NCI-H1930 (cell line): Measurements from ENCODE around the gene AKT3.

ENCODE experiments used
- DNase-seq, 2 experiments: peaks; one replicate each; lab custom pipeline; 2025; lab: John Stamatoyannopoulos, UW

AKT3 gene

DNA sequence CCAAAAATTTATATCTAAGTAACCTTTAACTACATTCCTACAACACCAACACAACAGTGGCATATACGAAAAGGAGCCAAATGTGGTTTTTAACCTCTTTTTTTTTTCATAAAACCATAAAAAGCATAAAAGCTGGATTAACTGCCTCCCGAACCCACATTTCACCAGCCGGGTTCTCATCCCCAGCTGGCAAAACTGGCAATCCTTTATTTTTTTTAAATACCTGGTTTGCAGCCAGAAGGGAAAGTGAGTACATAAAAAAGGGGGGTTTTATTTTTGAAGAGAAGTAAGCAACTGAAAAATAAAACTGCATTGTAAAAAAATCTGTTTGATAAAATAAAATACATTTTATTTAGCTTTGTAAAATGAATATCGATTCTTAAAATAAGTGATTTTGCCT is 295.4 kb downstream of the AKT3 start:
- DNase-seq: no peak

DNA sequence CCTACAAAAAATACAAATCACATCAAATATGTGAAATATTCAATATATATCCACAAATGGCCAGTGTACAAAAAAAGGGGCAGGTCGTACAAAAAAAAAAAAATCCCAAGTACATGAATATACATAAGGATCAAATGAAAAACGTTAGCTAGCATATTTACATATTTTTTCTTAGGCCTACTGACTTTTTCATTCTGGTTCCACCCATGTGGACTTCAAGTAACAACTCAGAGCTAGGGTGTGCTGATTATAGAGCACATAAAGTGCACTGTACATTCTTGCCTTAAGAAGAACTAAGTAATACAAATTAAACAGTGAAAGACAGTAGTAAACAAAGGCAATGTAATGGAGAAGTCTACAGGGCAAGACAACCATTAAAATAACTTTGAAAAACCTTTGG is 297.0 kb downstream of the AKT3 start:
- DNase-seq: no peak

DNA sequence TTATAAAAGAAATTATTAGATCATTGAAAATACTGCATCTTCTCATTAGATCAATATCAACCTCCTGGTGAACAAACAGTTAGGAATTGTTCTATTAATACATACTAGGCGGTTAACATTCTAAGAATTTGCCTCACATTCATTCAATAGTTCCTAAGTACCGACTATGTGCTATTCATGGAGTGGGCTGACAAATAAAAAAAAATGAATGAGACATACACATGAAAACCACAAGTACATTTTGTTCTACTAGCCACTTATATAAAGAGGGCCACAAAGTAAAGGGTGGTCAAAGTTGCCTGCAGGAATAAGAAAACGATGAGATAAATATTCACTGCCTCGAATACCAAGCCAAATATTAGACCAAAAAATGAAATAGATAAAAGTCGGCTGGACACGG is 299.8 kb downstream of the AKT3 start:
- DNase-seq: no peak

DNA sequence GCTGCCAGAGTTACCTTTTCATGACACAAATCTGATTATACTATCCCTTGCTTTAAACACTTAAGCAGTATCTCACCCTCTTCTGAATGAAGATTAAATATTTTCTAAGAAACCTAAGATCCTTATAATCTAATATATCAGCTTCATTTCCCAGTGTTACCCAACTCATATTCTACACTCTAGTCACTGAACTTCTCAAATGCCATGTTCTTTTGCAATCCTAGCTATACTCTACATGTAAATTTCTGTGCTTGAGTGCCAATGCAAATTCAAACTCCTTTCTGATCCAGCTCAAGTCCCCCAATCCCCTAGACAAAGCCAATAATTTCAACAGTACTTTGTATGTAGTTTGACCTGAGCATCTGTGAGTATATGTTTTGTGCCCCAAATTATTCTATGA is 300.3 kb downstream of the AKT3 start:
- no peak for DNase-seq

DNA sequence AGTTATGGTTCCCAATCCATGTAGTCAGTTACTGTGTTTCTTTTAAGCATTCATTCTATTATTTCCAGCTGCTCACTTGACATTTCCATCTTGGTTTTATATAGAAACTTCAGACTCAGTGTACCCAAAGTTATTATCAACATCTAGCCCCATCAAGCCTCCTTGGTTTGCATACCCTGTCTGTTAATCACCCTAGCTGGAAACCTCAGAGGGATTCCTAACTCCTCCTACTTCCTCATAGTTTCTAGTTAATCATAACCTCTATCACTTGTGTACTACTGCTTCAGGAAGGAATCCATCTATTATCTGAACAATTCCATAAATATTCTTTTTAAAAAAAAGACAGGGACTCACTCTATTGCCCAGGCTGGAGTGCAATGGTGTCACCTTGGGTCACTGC is 300.9 kb downstream of the AKT3 start:
- DNase-seq: no peak

DNA sequence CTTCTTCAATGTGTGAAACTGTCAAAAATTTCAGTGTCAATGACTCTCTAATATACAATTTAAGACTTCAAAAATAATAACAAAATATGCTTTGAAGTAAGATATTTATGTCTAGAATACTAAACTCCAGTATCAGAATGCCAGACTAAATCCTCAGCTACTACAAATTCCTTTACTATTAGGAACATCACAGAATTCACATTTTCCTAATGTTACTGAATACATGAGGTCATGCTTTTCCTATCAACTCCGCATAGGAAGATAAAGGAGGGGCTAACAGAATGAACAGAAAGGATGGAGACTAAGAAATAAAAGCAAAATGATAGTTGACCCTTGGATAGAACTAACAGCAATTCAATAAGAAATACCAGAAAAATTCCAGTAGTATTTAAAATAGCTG is 301.5 kb downstream of the AKT3 start:
- no peak for DNase-seq

DNA sequence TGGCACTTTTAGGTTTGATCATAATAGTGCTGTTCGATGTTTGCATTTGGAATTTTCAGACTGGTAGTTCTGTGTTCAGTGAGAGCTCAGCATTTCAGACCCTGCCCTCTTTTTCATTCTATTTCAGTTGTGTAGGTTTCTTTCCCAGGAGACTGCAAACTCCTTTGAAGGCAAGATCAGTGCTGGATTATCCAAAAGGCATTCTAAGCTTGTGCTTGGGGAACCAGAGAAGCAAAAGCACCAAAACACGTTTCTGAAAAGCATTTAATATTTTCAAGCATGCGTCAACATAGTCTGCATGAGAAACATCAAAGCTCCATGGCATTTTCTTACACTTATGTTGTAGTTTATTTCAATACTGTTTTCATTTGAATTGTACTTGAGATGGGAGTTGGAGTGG is 302.2 kb downstream of the AKT3 start:
- no peak for DNase-seq

DNA sequence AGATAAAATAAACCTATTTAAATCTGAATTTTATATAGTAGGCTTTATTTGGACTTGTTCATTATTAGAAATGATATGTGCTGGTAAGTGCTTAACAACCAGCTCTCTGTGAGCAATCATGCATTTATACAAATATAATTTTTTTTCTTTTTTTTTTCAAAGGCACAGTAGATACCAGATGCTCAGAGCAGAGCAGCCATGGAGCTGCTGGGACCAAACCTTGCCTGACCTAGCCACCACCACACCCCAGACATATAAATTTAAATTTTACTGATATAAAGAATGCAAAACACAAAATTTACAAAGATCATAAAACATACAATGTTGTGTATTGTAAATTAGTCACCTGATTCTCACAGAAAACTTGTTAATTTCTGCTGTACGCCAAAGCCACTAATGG is 303.6 kb downstream of the AKT3 start:
- no peak for DNase-seq

DNA sequence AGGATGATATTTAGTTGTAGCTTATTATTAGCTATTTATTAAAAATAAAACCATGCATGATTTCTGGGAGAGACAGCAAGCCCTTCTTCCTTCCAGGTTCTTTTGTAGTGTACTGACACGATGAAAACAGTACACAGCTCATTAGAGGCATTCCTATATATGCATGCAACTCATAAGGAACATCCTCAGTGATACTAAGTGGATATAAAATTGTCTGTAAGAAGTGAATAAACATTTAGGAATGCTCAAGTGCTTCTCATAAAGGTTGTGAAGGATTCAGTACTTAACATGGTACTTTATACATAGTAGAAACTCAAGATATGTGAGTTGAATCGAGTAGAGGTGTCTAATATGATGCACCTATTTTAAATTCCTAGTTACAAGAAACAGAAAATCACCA is 306.5 kb downstream of the AKT3 start:
- DNase-seq: no peak

DNA sequence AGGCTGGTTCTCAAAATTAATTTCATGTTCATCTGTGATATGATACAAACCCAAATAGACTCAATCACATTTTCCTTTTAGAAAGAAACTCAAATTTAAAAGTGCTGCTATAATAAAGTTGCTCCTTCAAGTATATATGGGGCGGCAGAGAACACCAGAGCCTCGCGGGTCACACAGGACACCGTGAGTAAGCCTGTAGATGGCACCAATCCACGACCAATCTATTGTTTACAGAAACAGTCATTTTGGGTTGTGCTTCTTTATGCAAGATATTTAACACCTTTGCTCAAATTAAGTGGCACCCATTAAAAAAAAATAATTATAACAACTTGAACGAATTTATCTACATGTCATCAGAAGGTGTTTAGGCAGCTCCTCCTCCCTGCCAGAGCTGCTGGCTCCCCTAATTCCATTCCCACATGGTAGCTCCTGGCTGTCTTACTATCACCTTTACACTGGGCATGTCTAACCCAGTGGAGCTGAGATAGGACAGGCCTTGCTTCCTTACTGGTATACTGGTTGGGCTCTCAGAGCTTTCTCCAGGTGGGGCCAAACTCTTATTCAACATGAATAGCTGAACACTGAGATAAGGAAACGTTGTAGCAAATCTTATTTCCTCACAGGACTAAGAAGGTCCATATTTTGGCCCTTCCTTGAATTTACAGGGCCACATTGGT is 307.2 kb downstream of the AKT3 start:
- no peak for DNase-seq

DNA sequence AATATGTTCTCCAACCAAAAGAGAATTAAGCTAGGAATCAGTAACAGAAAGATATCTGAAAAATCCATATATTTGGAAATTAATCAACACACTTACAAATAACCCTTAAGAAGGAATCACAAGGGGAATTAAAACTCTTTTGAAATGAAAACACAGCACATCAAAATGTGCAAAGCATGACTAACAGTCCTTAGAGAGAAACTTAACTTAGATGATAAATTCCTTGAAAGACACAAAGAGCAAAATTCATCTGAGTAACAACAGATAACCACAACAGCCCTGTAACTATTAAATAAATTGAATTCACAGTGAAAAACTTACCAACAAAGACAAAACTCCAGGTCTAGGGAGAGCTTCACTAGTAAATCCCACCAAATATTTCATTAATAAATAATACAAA is 310.4 kb downstream of the AKT3 start:
- no peak for DNase-seq

DNA sequence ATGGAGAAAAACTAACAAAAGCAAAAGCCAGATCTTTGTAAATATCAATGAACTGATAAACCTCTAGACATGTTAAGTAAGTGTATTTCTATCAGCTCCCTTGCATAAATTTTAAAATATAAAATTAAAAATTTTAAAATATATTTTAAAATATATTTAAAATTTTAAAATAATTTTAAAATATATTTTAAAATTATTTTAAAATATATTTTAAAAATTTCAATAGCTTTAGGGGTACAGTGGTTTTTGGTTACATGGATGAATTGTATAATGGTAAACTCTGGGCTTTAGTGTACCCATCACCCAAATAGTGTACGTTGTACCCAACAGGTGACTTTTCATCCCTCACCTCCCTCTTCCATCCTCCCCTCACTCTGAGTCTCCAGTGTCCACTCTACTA is 315.0 kb downstream of the AKT3 start:
- no peak for DNase-seq

DNA sequence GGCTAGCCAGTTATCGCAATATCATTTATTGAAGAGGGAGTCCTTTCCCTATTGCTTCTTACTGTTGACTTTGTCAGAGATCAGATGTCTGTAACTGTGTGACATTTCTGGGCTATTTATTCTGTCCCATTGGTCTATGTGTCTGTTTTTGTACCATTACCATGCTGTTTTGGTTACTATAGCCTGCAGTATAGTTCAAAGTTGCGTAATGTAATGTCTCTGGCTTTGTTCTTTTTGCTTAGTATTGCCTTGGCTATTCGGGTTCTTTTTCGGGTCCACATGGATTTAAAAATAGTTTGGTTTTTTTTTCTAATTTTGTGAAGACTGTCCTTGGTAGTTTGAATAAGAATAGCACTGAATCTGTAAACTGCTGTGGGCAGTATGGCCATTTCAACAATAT is 320.5 kb downstream of the AKT3 start:
- no peak for DNase-seq

DNA sequence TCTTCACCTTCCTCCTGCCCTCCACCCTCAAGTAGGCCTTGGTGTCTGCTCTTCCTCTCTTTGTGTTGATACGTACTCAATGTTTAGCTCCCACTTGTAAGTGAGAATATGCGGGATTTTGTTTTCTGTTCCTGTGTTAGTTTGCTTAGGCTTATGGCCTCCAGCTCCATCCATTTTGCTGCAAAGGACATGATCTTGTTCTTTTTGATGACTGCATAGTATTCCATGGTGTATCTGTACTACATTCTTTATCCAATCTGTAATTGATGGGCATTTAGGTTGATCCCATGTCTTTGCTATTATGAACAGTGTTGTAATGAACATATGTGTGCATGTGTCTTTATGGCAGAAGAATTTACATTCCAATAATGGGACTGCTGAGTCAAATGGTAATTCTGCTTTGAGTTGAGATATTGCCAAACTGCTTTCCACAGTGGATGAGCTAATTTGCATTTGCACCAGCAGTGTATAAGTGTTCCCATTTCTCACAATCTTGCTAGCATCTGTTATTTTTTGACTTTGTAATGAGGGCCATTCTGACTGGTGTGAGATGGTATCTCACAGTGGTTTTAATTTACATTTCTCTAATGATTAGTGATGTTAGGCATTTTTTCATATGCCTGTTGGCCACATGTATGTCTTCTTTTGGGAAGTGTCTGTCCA is 321.5 kb downstream of the AKT3 start:
- DNase-seq: no peak

DNA sequence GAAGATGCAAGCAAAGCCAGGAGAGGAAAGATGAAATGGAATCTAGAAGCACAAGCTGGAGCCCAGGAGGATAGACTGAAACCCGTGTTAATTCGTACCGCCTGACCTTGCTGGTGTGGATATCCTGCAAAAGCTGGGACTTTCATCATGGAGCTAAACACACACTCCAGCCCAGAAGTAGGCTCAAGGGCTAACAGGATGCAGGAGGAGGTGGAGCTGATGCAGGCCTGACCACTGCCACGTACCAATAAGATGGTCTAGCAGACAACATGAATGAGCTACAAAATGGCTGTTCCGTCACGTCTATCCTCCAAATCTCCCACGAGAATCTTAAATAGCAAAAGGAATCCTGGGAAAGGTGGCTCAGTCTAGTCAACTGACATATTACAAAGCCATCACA is 323.9 kb downstream of the AKT3 start:
- DNase-seq: no peak

DNA sequence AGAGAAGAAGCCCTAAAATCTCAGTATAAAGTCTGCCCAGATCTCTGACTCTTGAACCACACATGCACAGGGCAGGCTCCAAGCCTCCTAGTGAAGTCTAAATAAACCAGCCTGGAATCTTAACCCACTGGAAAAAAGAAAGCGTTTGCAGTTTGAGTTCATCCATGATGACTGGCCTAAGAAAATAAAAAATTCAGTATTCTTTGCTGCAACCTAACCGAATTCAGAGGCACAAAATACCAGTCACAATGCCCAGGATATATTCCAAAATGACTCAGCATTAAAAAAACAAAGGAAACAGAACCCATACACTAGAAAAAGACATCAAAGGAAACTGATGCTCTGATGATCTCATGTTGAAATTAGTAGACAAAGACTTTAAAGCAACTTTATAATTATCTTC is 325.0 kb downstream of the AKT3 start:
- no peak for DNase-seq

DNA sequence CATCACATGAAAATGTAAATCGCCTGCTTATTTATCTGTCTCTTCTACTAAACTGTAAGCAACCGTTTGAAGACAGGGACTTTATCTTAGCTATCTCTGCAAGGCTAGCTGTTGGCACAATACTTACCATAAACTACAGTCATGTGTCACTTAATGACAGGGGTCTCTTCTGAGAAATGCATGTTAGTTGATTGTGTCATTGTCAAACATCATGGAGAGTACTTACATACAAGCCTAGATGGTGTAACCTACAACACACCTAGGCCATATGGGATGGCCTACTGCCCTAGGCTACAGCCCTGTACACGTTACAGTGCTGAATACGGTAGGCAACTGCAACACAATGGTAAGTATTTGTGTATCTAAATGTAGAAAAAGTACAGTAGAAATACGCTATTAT is 326.3 kb downstream of the AKT3 start:
- no peak for DNase-seq

DNA sequence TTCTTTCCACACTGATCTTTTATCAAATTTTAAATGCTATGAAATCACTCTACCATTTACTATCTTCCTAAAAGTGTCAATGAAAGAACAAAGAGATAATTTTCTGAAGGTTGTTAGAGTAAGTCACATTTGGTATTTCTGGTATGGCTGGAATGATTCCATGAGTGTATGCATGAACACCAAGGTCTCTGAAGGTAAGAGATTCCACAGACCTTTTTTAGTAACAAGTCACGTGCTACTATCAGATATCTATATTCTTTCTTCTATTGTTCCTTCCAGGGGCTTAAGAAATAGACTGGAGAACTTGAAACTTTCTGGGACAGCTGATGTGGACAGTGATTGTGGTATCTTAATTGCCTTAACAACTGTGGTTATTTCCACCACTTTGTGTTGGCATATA is 329.2 kb downstream of the AKT3 start:
- DNase-seq: no peak

DNA sequence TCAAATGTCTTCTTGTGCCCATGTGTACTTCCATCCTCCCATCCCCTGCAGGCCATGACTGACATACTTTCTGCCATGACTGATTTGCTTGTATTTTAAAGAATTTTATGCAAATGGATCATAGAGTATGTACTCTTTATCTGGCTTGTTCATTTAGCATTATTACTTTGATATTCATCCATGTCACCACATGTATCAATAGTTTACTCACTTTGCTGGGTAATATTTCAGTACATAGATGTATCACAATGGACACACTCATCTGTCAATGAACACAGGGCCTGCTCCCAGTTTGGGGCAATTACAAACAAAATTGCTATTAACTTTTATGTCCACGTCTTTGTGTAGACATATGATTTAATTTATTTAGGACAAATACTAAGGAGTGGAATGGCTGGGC is 335.1 kb downstream of the AKT3 start:
- no peak for DNase-seq

DNA sequence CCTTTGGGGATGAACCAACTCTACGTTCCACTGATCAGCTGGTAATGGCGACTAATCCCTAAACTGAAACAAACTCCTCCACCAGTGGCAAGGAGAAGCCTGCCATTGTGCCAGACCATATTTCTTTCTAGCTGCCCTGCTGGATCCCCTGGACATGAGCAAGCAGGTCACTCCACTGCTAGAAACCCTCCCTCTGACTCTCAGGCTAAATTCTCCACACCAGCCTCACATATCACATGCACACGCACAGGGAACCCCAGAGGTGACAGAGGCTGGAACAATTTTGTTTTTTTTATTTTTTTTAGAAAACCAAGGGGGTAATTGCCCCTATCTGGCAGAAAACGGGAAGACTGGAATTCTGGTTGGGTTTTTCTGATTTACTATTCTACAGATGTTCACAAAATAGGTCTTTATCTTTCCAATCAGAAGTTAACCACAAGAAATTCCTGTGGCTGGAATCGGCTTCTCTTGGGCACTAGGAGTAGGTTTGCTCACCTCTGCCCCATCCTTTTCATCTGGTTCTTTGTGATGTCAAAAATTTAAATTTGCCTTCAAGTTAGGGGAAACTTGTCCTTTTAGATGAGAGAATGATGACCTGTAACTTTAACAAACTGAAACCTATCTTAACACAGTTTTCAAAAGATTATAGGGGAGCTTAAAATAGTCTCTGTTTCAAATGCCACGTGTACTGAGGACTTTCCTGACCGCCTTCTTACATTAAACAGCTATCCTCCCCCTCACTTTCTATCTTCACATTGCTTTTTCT is 336.1 kb downstream of the AKT3 start:
- no peak for DNase-seq

DNA sequence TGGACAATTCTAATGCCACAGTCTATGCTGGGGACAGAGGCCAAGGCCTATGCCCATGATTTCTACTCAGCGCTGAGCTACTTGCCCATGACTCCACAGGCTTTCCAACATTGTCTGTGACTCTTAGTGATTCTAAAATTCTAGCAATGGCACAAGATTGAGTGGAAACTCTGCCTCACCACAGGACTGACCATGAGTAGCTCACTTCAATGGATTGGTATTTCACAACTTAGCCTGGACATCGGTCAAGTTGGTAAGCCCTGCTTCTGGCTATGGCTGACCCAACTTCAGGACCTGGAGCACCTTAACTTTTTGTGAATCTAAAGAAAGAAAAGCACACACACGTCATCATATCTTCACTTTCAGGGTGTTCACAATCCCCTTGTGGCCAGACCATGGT is 339.1 kb downstream of the AKT3 start:
- DNase-seq: no peak

DNA sequence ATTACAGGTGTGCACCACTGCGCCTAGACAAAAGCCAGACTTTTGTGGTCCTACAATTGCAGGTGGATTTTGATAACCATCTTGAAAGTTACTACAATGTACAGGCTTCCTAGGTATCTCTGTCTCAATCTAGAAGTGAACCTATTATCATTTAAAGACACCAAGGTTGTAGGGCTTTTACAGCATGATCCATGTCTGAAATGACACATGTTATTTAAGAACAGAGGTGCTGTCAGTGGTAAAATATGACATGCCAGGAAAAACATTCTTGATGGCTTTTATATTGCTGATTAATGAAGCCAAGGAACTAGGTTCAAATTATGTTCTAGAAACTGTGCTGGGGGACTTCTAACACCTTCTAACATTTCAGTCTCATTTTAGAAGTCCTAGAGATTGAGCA is 341.1 kb downstream of the AKT3 start:
- DNase-seq: no peak

DNA sequence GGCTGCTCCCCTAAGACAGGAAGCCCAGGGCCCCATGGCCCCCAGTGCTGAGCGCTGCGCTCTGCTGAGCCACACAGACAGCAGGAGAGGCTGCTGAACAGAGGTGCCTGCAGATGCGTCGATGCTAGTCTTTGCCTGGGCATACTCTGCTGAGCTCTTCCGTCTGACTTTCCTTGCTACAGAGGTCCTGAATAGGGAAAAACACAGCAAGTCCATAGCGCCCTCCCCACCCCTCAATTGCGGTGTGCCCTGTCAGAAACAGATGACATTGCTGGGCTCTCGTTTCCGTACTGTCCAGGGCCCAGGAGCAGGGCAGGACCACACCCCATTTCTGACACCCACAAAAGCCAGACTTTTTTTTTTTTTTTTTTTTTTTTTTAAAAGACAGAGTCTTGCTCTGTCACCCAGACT is 341.7 kb downstream of the AKT3 start:
- no peak for DNase-seq
